Upper lobe of left lung (tissue), 6 donors: ENCODE measurements around the gene TLN1. TPM values are rescaled to one million over a fixed set of nuclear protein-coding genes. Genes with fewer than 3 reads are reported as not detected.

Source experiments
- ATAC-seq, 2 donors: fragments of 200-7000 bp; cut with Tn5 transposase; one replicate each; pipeline ENCODE4 v1.9.1; 2022; ENCODE audit warnings: mild to moderate bottlenecking in 2 of 2, moderate library complexity in 2 of 2; ENCODE audit not compliant: low FRiP score in 2 of 2
- DNase-seq, 2 donors: peaks; one replicate each; pipeline ENCODE4 v3.0.0-alpha.2; 2019 to 2020
- H3K27ac ChIP-seq, 4 donors: fragments of 200-600 bp; sonication (generic); one replicate each; pipeline ENCODE4 v1.5.1; 2016 to 2019
- H3K27me3 ChIP-seq, 4 donors: fragments of 200-600 bp; sonication (generic); one replicate each; pipeline ENCODE4 v1.5.1; 2017 to 2019
- H3K36me3 ChIP-seq, 4 donors: fragments of 200-600 bp; sonication (generic); one replicate each; pipeline ENCODE4 v1.5.1; 2016 to 2019
- H3K4me1 ChIP-seq, 4 donors: fragments of 200-600 bp; sonication (generic); one replicate each; pipeline ENCODE4 v1.5.1; 2018 to 2019
- H3K4me3 ChIP-seq, 4 donors: fragments of 200-600 bp; sonication (generic); one replicate each; pipeline ENCODE4 v1.5.1; 2017 to 2019; ENCODE audit warnings: mild to moderate bottlenecking in 2 of 4, moderate library complexity in 1 of 4
- H3K9me3 ChIP-seq, 4 donors: fragments of 200-600 bp; sonication (generic); one replicate each; pipeline ENCODE4 v1.5.1; 2018 to 2019
- CTCF ChIP-seq, 6 experiments: fragments of 450-650 bp in 4 of 6; fragments of 200-600 bp in 2 of 6; sonication (generic) in 2 of 6; IDR thresholded peaks; one replicate each; pipeline ENCODE4 v1.5.1; 2016 to 2019; ENCODE audit warnings: antibody characterized with exemption in 6 of 6
- EP300 ChIP-seq, 4 donors: sonication (generic); formaldehyde crosslinking; IDR thresholded peaks; one replicate each; pipeline ENCODE4 v1.5.1; 2017; ENCODE audit warnings: antibody characterized with exemption in 4 of 4, control low read depth in 2 of 4
- POLR2A ChIP-seq, 4 donors: fragments of 450-650 bp; IDR thresholded peaks; one replicate each; pipeline ENCODE4 v1.5.1; 2016 to 2017; ENCODE audit warnings: antibody characterized with exemption in 4 of 4, mild to moderate bottlenecking in 2 of 4
- POLR2AphosphoS5 ChIP-seq, 2 donors: sonication (generic); formaldehyde crosslinking; IDR thresholded peaks; one replicate each; pipeline ENCODE4 v1.5.1; 2017; ENCODE audit warnings: antibody characterized with exemption in 2 of 2
- WGBS, 2 donors: methylation state at CpG; one replicate each; pipeline ENCODE4 v1.1.5; 2017 to 2018; 5-methylcytosine and 5-hydroxymethylcytosine counted together
- total RNA-seq, 6 donors: library from RNA; depleted of rRNA in 4 of 6; stranded (reverse); fragments of >200 nt in 4 of 6; gene quantifications; one replicate each; pipeline versions ENCODE4 v1.1.0 to v1.2.1, GENCODE V29; 2016 to 2021
- donor health status: DM: no; HTN: no; CAD: no; lungs with moderate emphysema.
- donor health status: DM: no; HTN: yes; CAD: no; lungs with severe emphysema.

The TLN1 gene
- total RNA-seq, 6 donors from 2014 or later: 237 to 557 (median 325) TPM

GRCh38 chr9:35689542-35690293 lies 42.3 kb downstream of the TLN1 start, which contains the start of gene TPM2:
Gene TPM2 (minus strand): TSS chr9:35689925. CDS start chr9:35689817, 108 bp downstream.
- H3K27ac ChIP-seq: peak within 1 kb of the TSS; percentile 77 to 93 (median 89)
- no peaks in the 10 kb centered on the region for H3K27me3 ChIP-seq
- peaks cover 0 to 12% (median 8%) of the 10 kb centered on the region in 4 donors for H3K36me3 ChIP-seq
- DNase-seq (peak in 1 of 2 donors; percentile 91), ATAC-seq (peak; percentile 51 to 64)
- WGBS, 2 donors: 42 to 44% methylated on average over 6 to 45 of the region's 61 CpGs
- no peaks in the 10 kb centered on the region for H3K9me3 ChIP-seq
- TF ChIP-seq POLR2A (IDR thresholded peaks at IDR 0.05): peak in 3 of 4 donors; percentile 21 to 52 (median 43)
- no peak for TF ChIP-seq EP300 (IDR thresholded peaks at IDR 0.05)
- peak; percentile 50 to 71 for TF ChIP-seq POLR2AphosphoS5 (IDR thresholded peaks at IDR 0.05)
- no peak for TF ChIP-seq CTCF (IDR thresholded peaks at IDR 0.05)
- H3K4me3 ChIP-seq: peak within 1 kb of the TSS; percentile 64 to 79 (median 74)
- H3K4me1 ChIP-seq: peaks cover 3 to 24% (median 14%) of the 10 kb centered on the region in 4 donors

GRCh38 chr9:35688558-35689541 lies 43.1 kb downstream of the TLN1 start:
- no peak for ATAC-seq
- no peak for DNase-seq
- peak overlapping the region; percentile 77 to 93 (median 89) for H3K27ac ChIP-seq
- H3K4me1 ChIP-seq: peaks cover 3 to 25% (median 14%) of the 10 kb centered on the region in 4 donors
- WGBS, 2 donors: 77 to 79% methylated on average over 12 of the region's 12 CpGs
- peak overlapping the region; percentile 16 to 75 (median 68) for H3K4me3 ChIP-seq
- H3K36me3 ChIP-seq: peaks cover 0 to 19% (median 11%) of the 10 kb centered on the region in 4 donors
- H3K27me3 ChIP-seq: no peaks in the 10 kb centered on the region
- TF ChIP-seq POLR2AphosphoS5 (IDR thresholded peaks at IDR 0.05) (no peak), CTCF (IDR thresholded peaks at IDR 0.05) (no peak), POLR2A (IDR thresholded peaks at IDR 0.05) (no peak), EP300 (IDR thresholded peaks at IDR 0.05) (no peak)
- H3K9me3 ChIP-seq: no peaks in the 10 kb centered on the region

- Histone ChIP-seq H3K4me1 (peaks cover 3 to 33% (median 19%) of the 10 kb centered on the region in 4 donors), H3K9me3 (no peaks in the 10 kb centered on the region), H3K27me3 (no peaks in the 10 kb centered on the region), H3K27ac (peak overlapping the region in 3 of 4 donors; percentile 4 to 92 (median 56)), H3K36me3 (peaks cover 0 to 23% (median 12%) of the 10 kb centered on the region in 4 donors), H3K4me3 (peak overlapping the region in 3 of 4 donors; percentile 64 to 75 (median 72))
- TF ChIP-seq EP300 (IDR thresholded peaks at IDR 0.05) (no peak), POLR2A (IDR thresholded peaks at IDR 0.05) (no peak), POLR2AphosphoS5 (IDR thresholded peaks at IDR 0.05) (no peak), CTCF (IDR thresholded peaks at IDR 0.05) (no peak)
- ATAC-seq (no peak), DNase-seq (no peak)
- 57 to 80% methylated on average over 1 to 2 of the region's 2 CpGs for WGBS, 2 donors
Measured at GRCh38 chr9:35687972-35688557, 43.9 kb downstream of the TLN1 start.

GRCh38 chr9:35687306-35687705 lies 44.7 kb downstream of the TLN1 start:
- H3K9me3 ChIP-seq: no peaks in the 10 kb centered on the region
- no peaks in the 10 kb centered on the region for H3K27me3 ChIP-seq
- peak overlapping the region in 1 of 4 donors; percentile 31 for H3K27ac ChIP-seq
- H3K4me3 ChIP-seq: peak overlapping the region in 3 of 4 donors; percentile 23 to 72 (median 64)
- no peak for TF ChIP-seq CTCF (IDR thresholded peaks at IDR 0.05)
- peaks cover 3 to 37% (median 19%) of the 10 kb centered on the region in 4 donors for H3K4me1 ChIP-seq
- peaks cover 0 to 30% (median 13%) of the 10 kb centered on the region in 4 donors for H3K36me3 ChIP-seq
- ATAC-seq (no peak), DNase-seq (no peak)
- WGBS, 2 donors: 79 to 95% methylated on average over 2 of the region's 2 CpGs
